Measurements from ENCODE around the gene BRSK2. TPM values are rescaled to one million over a fixed set of nuclear protein-coding genes. Genes with fewer than 3 reads are reported as not detected.

BRSK2 gene
- total RNA-seq, 1 donor from 2014 or later, result 9.3 TPM

DNA sequence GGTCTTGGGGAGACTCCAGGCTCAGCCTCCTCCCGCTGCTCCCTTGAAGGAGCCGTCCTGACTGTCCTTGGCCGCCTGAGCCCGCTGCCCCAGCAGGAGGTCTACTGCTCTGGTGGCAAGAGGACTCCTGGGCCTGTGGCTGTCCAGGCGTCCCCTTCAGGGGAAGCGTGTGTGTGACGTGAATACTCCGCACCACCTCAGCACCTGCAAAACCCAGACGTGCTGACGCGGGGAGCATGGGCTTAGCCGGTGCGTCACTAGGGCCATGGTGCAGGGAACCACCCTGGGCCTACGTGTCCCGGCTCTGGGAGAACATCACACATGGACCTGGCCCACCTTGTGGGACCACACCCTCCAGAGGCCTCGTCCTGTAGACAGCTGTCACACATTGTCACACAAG lies 30.2 kb upstream of the BRSK2 start:
- intact Hi-C loops (cut with DNase I), result no loop called here
- Histone ChIP-seq H3K27me3 (no peaks in the 10 kb centered on the region), H3K27ac (no peak overlapping the region), H3K4me3 (no peak overlapping the region), H3K9me3 (no peaks in the 10 kb centered on the region), H3K4me1 (no peaks in the 10 kb centered on the region), H3K36me3 (no peaks in the 10 kb centered on the region)
- TF ChIP-seq, protein P1, sequence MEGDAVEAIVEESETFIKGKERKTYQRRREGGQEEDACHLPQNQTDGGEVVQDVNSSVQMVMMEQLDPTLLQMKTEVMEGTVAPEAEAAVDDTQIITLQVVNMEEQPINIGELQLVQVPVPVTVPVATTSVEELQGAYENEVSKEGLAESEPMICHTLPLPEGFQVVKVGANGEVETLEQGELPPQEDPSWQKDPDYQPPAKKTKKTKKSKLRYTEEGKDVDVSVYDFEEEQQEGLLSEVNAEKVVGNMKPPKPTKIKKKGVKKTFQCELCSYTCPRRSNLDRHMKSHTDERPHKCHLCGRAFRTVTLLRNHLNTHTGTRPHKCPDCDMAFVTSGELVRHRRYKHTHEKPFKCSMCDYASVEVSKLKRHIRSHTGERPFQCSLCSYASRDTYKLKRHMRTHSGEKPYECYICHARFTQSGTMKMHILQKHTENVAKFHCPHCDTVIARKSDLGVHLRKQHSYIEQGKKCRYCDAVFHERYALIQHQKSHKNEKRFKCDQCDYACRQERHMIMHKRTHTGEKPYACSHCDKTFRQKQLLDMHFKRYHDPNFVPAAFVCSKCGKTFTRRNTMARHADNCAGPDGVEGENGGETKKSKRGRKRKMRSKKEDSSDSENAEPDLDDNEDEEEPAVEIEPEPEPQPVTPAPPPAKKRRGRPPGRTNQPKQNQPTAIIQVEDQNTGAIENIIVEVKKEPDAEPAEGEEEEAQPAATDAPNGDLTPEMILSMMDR (IDR thresholded peaks at IDR 0.05), result no peak
- DNase-seq (ENCODE audit: low spot score in 2 of 2), result no peak

DNA sequence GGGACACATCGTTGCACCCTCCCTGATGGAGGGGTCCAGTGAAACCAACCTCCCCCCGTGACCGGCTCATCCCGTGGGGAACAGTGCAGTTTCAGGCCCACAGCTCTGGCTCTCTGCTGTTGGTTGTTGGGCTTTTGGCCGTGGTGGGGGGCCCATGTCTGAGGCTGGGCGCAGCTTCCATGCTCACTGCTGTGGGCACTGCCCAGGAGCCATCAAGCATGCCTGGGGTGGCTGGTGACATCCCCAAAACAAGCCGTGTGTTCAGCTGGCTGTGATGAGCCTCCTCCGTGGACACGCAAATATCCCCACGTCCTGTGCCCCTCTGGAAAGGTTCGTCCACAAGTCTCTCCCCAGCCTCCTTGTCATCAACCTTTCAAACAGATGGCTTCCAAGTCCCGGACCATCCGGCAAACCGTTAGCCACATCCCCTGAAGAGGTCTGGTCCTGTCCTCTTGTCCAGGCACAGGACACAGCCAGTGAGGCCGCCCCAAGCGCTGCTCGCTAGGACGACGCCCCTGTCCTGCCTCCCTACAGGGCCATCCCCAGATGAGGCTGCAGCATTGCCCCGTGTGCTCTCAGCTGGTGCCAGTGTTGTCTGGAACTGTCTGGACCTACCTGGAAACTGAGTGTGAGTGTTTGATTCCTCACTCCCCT lies 29.4 kb upstream of the BRSK2 start:
- TF ChIP-seq, protein P1 (IDR thresholded peaks at IDR 0.05), result no peak
- H3K27me3 ChIP-seq, result no peaks in the 10 kb centered on the region
- no peaks in the 10 kb centered on the region for H3K9me3 ChIP-seq
- H3K27ac ChIP-seq, result no peak overlapping the region
- intact Hi-C loops (cut with DNase I), result no loop called here
- DNase-seq (ENCODE audit: low spot score in 2 of 2), result no peak
- no peaks in the 10 kb centered on the region for H3K36me3 ChIP-seq
- no peaks in the 10 kb centered on the region for H3K4me1 ChIP-seq
- H3K4me3 ChIP-seq, result no peak overlapping the region

DNA sequence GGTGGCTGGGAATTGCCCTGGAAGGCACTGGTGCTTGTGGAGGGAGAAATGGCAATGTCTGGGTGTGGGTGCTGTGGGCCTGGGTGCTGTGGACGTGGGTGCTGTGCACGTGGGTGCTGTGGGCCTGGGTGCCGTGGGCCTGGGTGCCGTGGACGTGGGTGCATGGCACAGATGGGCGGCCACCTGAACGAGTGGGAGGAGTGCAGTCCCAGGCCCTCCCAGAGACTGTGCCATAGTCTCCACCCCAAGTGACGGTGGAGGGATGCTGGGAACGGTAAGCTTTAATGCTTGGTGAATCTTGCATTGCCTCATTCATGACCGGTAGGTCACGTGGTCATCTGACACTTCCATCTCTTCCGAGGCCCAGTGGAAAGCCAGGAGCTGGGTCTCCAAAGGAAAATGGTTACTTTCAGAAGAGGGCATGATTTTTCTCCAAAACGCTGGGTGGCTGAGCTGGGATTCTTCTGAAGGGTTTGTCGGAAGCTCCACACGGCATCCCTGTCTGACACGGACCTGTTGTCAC lies 28.8 kb upstream of the BRSK2 start:
- intact Hi-C loops (cut with DNase I), result no loop called here
- no peaks in the 10 kb centered on the region for H3K36me3 ChIP-seq
- no peak for DNase-seq (ENCODE audit: low spot score in 2 of 2)
- no peaks in the 10 kb centered on the region for H3K27me3 ChIP-seq
- TF ChIP-seq, protein P1 (IDR thresholded peaks at IDR 0.05), result no peak
- no peak overlapping the region for H3K4me3 ChIP-seq
- H3K27ac ChIP-seq, result no peak overlapping the region
- no peaks in the 10 kb centered on the region for H3K4me1 ChIP-seq
- no peaks in the 10 kb centered on the region for H3K9me3 ChIP-seq

DNA sequence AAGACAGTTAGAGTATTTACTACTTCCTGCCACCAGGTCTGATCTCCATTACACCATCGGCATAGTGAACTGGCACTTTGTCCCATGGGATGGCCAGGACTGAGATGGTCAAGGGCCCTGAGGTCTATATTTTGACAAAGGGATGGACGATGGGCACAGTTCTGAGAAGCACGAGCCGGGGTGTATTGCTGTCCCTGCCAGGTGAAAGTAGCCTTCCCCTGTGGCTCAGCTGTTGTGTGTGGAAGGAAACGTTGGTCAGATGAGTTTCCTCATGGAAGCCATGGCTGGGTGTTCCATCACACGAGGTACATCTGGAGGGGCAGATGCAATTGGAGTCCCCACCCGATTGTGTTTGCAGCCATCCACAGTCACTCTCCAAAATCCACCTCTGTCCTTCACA lies 27.9 kb upstream of the BRSK2 start:
- Histone ChIP-seq H3K36me3 (no peaks in the 10 kb centered on the region), H3K9me3 (no peaks in the 10 kb centered on the region), H3K27ac (no peak overlapping the region), H3K27me3 (no peaks in the 10 kb centered on the region), H3K4me1 (no peaks in the 10 kb centered on the region), H3K4me3 (no peak overlapping the region)
- no peak for DNase-seq (ENCODE audit: low spot score in 2 of 2)
- TF ChIP-seq, protein P1 (IDR thresholded peaks at IDR 0.05), result no peak
- intact Hi-C loops (cut with DNase I), result no loop called here

DNA sequence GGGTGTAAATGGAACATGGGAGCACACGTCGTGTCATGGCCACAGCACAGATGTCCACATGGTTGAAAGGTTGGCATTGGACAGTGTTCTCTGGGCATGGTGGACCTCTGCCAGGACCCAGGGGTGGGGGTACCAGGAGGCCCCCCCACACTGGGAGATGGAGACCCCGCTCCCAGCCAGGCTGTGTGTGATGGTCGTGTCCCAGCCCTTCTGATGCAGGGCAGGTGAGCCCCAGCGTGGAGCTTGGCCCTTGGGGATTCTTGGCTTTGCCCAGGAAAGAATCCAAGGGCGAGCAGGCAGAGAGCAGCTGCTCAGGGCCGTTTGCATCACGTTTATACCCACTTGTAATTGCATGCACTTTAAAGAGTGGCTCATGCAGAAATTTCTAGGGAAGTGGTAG lies 22.0 kb upstream of the BRSK2 start:
- no peaks in the 10 kb centered on the region for H3K9me3 ChIP-seq
- DNase-seq (ENCODE audit: low spot score in 2 of 2), result no peak

More for the DNA sequence above, 22.0 kb upstream of the BRSK2 start:
- H3K4me3 ChIP-seq, result no peak overlapping the region
- H3K4me1 ChIP-seq, result no peaks in the 10 kb centered on the region
- no peak overlapping the region for H3K27ac ChIP-seq
- no peaks in the 10 kb centered on the region for H3K27me3 ChIP-seq
- intact Hi-C loops (cut with DNase I), result no loop called here
- TF ChIP-seq, protein P1 (IDR thresholded peaks at IDR 0.05), result no peak
- H3K36me3 ChIP-seq, result no peaks in the 10 kb centered on the region

All from ascending aorta (tissue), 2 donors.